Measurements from ENCODE around the gene CDKAL1.
"Not testable (repeated sequence)": the region's sequence is repeated elsewhere in the genome, so short reads cannot be mapped to it uniquely, and the experiment has no call there.

Gene CDKAL1

DNA sequence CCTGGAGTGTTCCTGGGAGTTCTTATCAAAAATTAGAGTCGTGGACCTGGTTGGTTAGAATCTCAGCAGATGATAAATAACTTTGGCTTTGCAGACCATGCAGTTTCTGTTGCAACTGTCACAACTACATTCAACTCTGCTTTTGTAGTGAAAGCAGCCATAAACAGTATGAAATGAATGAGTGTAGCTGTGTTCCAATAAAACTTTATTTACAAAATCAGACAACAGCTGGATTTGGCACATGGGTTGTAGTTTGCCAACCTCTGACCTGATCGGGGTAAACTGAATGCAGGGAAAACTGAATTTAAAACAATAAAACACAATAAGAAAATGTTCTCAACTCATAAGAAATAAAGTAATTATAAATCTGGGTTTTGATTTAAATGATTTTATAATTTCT, 513.8 kb downstream of the CDKAL1 start:
- no peak for DNase-seq

DNA sequence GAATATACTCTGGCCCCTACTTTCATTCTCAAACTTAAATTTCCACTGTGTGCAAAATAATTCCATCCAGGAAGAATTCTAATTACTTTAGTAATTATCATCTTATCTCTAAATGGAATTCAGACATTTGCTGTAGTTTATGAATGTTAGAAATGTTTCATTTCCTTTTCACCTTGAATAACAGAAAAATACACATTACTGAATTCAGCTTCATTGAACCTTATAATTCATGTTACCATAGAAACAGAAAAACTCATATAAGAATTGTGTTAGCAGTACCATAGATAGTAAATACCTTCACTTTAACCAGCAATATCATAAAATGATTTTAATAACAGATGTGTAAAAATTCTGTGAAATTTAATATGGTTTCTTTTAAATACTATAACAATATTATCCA, 514.9 kb downstream of the CDKAL1 start:
- no peak for DNase-seq

DNA sequence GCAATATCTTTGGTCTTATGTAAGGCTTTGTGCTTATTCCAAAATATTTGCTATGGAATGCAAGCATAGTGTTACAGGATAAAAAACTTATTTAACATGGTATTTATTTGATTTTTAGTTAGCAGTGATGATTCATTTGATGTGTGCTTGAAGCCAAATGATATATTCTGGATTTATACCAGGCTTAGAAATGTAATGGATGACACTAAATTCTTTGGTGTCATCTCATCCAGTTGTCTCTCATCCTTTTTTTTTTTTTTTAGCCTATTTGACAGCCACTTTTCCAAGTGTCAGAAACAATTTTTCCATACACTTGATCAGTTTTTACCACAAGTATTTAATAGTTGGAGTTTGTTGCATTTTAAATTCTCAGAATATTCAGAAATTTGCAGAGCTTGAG, 515.3 kb downstream of the CDKAL1 start:
- DNase-seq, result no peak

DNA sequence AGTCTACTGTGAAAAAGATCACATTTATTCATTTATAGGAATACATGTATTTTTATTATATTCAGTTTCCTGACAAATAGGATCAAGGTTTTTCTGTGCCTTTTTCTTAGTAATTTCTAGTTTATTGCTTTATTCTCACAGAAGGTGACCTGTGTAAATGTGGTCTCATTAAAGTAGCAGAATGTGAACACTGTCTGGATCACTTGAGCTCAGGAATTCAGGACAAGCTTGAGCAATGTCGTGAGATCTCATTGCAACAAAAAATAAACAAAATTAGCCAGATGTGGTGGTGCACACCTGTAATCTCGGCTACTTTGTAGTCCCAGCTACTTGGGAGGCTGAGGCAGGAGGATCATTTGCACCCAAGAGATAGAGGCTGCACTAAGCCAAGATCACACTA, 516.7 kb downstream of the CDKAL1 start:
- DNase-seq, result no peak

DNA sequence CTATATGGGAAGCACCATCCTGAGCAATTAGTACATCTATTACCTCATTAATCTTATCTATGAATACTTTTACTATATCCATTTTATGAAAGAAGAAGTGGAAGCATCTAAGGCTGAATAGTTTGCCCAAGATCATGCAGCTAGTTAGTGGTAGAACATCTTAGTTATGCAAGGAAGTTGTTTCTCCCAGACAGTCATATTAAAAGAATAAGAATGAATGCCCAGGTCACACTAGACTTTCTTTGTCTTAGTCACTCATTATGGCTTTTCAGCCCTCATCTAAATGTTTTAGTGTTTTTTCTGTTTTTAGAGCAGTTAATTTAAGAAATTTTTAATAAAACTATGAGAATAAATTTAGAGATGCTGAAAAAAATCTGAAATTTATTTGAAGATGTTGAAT, 517.5 kb downstream of the CDKAL1 start:
- DNase-seq, result no peak

DNA sequence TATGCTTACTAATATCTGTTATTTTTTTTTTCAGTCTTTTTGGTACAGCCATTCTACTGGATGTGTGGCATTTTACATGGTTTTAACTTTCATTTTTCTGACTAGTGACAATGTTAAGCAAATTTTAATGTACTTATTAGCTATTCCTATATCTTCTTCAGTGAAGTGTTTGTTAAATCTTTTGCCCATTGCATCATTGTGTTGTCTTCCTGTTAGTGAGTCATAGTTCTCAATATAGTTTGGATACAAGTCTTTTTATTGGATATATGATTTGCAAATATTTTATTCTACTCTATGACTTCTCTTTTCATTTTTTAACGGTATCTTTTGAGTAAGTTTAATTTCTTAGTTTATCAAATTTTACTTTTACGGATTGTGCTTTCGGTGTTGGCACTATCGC, 519.4 kb downstream of the CDKAL1 start:
- DNase-seq, result no peak

DNA sequence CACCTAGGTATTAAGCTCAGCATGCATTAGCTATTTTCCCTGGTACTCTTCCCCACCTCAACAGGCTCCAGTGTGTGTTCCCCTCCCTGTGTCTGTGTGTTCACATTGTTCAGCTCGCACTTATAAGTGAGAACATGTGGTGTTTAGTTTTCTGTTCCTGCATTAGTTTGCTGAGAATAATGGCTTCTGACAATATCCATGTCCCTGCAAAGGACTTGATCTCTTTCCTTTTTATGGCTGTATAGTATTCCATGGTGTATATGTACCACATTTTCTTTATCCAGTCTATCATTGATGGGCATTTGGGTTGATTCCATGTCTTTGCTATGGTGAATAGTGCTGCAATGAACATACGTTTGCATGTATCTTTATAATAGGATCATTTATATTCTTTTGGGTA, 521.2 kb downstream of the CDKAL1 start:
- not testable (repeated sequence) for DNase-seq

DNA sequence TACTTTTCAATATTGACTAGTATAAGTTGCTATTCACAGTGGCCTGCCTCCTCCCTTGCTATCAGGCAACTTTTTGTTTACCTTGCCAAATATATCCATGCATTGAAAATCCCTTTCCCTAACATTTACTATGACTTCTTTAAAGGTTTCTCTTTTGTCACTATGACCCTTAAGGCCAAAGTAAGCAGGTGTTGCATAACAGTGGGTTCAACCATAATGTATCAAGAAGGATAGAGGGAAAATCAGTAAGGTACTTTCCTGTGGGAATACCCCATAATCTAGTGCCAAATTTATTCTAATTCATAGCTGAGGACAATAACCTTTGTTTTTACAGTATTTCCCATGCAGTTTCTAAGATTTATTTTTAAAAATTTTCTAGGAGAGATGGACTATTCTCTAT, 527.6 kb downstream of the CDKAL1 start:
- no peak for DNase-seq

DNA sequence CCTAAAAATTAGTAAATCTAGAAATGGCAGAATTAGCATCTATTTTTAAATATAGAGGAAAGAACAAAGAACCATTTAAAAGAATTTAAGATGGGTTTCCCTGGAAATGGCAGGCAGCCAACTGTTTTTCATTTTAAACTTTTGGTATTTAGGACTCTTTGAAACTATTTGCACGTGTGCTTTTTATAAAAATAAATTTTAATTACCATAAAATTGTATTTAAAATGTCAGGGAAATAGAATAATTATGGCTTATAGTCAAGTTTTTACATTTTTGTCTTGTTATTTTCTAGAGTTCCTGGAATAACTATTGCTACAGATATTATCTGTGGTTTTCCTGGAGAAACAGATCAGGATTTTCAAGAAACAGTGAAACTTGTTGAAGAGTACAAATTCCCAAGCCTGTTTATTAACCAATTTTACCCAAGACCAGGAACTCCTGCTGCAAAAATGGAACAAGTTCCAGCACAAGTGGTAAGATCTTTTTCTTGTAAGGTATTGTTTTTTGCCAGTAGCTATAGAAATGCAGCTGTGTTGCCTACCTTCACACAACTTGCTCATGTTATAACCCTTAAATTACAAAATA, 530.6 kb downstream of the CDKAL1 start:
- no peak for DNase-seq

DNA sequence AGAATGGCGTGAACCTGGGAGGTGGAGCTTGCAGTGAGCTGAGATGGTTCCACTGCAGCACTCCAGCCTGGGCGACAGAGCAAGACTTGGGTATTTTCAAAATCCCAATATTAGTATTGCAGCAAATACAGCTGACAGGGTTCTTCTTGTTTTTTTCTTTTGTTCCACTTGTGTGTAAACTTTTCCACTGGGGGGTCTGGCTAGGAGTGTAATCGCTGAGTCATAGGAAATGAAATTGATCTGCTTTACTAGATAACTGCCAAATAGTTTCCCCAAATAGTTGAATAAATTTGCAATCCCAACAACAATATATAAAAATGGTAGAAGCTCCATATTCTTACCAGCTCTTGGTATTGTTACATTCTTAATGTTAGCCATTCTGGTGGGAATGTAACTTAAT, 533.3 kb downstream of the CDKAL1 start:
- no peak for DNase-seq

DNA sequence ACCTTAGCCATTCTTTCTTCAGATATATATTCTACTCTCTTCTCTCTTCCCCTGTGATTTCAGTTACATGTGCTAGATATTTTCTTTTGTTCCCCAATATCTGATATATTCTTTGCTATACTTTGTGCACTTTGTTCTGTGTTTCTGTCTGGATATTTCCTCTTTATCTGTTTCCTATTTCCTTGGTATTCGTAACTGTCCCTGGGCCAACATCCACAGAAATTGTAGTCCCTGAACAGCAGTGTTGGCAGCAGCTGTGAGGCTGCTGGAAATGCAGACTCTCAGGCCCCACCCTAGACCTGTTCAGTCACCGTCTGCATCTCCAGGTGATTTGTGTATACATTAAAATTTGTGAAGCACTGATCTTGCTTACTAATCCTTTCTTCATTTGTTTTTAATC, 536.4 kb downstream of the CDKAL1 start:
- no peak for DNase-seq

DNA sequence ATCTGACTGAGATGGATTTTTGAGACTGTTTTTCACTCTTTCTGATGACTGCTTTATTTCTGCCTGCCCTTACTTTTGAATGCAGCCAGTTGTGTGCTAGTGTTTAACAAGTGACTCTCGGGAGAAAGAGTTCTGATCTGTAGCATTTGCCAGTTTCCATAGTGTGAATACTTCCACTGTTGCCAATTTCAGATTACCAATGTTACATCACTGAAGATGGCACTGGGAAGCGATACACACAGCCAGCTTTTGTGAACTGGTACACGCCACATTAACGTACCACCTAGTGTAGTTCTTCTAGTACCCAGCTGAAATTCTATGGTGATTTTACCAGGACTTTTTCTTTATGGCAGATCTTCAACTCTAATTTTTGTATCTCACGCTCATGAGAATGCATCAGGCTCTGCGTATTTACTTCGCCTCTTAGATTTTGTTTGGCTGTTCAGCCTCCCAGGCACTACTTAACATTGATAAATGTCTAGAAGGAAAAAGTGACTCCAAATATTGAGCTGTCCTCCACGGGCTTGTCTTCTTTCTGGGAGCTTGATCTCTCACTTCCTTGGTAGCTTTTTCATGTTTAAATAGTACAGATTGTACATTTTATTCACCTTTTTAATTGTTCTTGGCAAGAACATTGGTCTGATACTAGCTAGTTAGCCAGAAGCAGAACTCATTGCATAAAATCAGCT, 537.7 kb downstream of the CDKAL1 start:
- DNase-seq, result no peak

DNA sequence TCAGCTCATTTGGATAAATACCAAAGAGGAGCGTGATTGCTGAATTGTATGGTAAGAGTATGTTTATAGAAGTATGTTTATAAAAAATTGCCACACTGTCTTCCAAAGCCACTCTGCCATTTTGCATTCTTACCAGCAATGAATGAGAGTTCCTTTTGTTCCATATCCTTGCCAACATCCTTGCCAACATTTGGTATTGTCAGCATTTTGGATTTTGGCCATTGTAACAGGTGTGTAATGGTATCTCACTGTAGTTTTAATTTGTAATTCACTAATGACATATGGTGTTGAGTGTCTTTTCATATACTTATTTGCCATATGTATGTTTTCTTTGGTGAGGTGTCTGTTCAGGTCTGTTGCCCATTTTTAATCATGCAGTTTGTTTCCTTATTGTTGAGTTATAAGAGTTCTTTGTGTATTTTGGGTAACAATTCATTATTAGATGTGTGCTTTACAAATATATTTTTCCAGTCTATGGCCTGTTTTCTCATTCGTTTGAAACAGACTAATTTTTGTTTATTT, 539.1 kb downstream of the CDKAL1 start:
- no peak for DNase-seq

DNA sequence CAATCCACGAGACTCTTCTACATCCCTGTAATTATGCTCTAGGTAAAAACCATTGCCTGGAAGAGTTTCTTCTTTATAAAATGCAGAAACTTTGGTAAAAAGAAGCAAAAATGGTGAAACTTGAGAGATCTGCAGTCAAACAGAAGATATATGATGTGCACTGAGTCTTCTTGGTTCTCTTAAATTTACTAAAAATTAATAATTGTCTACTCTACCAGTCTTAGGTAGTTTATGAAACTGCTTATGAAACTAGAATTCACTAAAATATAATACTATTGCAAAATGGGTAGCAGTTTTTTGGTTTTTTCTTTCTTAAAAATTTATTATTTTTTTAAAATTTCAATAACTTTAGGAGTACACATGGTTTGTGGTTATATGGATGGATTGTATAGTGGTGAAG, 540.2 kb downstream of the CDKAL1 start:
- DNase-seq, result no peak

DNA sequence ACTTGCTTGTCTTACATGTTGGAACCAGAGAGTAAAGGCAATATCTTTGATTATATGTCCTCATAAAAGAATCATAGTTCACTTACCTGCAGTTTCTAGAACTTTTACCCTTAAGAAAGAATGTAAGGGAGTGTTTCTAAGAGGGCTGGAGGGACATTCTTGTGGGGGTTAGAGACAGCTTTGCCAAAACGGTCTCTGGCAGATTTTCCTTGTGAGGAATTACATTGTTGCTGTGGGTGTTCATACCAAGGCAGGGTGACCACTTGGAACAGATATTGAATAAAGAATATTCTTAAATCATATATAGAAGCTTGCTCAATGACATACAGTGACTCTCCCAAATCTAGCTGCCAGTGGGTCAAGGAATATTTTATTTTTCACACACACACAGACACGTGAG, 541.7 kb downstream of the CDKAL1 start:
- no peak for DNase-seq

DNA sequence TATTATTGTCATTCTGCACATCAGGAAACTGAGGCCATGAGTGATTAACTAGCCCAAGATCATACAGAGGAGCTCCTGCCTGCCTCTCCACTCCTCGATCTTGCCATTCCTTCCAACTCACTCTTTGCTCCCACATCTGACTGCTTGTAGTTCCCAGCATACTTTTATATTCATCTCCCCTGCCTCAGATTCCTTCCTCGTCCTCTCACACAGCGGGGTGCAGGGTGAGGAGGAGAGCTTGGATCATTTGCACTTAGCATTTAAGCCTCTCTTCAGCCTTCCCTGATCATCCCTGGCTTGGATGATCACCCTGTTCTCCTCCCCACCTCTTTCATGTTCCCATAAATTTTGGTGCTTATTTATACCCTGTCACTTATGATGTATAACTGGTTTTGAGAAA, 544.2 kb downstream of the CDKAL1 start:
- no peak for DNase-seq

DNA sequence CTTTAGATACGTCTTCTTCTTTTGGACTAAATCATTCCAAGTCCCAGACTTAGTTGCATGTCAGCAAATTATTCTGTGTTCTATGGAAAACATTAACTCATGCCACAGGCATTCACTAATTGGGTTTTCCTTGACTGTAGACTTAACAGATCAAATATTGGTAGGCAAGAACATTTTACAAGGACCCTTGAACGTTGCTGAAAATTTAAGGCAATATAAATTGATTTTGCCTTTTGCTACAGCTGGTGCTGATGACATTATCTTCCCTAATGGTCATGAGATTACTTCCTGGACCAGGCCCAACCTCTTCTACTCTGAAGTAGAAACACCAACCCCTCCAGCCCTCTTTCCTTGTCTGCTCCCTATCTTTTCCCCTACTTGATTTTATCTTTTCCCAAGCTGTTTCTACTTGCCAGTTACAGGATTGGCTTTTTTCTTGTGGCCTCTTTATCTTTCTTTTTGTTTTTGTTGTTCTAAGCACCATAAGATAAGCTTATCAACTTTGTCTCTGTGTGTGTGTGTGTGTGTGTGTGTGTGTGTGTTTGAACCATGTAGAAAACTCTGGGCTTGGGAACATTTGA, 545.3 kb downstream of the CDKAL1 start:
- DNase-seq, result no peak

DNA sequence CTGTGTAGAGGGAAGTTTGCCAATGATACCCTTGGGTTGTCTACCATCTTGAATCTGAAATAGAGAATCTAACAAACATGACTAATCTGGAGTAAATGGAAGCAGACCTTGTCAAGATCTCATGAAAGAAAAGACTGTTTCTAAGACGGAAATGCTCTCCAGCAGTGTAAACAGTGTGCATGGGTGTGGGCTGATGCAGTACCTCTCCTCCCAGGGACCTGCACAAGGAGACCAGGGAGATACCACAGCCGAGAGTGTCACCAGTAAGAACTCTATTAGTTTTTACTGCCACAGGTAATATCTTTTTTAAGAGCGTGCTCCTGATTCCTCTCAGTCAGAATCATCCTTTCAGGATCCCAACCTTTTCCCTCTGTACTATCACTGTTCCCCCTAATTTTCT, 546.0 kb downstream of the CDKAL1 start:
- DNase-seq, result no peak

DNA sequence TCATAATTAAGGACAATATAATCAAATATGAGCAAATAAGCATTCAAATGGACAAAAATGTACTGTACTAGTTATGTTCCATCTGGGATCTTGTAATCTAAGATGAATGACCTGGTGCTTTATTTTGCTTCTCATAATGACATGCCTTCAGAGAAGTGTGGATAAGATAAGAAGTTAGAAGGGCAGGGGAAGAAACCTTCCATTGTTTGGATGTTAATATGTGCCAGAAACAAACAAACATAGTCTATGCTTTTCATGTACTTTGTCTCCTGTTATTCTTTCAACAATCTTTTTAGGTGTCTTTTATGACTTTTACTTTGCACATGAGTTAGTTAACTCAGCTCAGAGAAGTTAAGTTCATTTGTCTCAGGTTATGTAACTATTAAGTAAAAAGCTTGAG, 547.8 kb downstream of the CDKAL1 start:
- no peak for DNase-seq

DNA sequence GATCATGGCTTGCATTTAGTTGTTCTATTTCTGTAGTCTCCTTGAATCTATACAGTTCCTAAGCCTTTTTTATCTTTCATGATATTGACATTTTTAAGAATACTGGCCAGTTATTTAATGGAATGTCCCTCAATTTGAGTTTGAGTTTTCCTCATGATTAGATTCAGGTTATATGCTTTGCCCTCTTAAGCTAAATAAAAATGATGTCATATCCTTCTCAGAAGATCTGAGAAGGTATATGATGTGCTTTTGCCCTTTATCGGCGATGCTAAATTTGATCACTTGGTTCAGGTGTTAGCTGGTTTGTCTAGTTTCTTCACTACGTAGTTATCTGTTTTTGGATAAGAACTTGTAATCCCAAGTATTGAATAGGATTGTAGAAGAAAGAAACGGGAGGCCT, 549.5 kb downstream of the CDKAL1 start:
- DNase-seq, result no peak

DNA sequence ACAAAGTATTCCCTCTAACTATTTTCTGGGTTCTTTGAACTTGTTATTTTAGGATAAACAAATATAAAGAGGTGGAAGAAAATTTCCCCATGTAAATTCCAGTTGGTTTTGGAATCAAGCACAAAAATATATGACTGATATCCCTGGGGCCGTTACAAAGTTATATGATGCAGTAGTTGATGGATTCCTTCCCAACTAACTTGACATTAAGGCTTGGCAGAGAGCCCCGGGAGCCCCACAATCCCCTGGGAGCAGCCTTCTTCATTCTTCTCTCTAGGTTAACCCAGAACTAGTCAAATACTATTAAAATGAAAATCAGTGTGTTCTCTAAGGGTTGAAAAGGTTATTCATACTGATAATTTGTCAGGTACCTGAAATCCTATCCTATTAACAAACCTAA, 550.4 kb downstream of the CDKAL1 start:
- no peak for DNase-seq

DNA sequence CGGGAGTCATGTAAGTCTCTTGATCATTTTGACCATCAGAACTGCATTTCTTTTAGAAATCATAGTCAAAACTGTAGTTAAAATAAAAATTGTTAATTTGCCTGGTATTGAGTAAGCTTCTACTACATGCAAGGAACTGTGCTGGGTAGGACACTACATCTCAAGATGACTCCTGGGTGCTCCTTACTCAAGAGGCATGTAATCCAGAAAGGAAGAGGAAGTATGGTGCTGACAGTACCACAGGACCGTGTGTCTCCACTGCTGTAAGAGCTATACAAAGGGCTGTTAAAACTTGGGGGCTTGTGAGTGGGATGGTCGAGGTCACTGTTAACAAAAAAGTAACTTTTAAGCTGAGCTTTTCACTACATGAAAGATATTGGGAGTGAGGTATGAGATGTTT, 551.0 kb downstream of the CDKAL1 start:
- no peak for DNase-seq

DNA sequence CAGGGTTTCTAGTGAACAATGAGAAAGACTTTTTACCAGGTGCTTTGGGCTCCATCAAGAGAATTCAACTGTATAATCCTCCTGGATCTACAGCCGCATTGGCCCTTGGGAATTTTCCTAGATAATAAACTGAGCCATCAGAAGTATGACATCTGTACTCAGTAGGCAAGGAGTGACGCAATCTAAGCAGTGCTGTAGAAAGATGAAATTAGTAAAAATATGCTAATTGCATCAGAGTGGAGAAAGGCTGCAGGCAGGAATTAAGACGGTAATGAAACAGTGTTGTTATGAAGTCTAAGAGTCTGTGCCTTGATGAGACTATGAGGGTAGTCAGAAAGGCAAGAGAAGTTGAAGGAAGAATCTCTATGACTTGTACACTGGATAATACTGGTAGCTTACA, 551.4 kb downstream of the CDKAL1 start:
- DNase-seq, result no peak

DNA sequence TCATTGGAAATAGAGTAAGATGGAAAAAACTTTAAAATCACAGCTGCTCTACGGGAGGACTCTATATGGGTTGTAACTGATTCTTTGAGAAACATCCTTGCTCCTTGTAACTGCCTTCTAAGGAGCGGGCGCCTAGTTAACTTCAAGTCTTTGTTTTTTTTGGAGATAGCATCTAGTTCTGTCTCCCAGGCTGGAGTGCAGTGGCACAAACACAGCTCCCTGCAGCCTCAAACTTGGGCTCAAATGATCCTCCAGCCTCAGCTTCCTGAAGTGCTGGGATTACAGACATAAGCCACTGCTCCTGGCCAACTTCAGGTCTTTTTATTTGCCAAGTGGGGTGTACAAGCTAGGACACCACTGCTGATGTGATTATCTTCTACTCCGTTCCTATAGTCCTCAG, 552.9 kb downstream of the CDKAL1 start:
- DNase-seq, result no peak

DNA sequence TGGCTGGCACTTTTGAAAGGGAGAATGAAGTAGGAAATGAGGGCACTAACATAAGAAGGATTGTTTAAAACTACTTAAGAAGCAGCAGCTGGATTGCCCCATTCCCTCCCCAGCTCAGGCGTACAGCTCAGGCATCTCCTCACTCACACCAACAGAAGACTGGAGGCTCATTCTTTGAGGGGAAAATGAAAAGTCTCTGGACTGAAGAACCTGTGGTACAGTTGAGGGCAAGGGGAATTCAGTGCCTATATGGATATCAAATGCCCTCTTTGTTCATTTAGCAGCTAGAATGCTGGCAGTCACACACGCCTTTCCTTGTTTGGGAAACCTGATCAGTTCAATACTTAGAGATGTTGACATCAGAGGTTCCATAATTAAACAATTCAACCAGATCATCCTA, 557.2 kb downstream of the CDKAL1 start:
- DNase-seq, result no peak

Data from NCI-H1417 treated with DMSO at 0.1 percent for 48 hours (cell line).